Inflammatory macrophage treated with lipopolysaccharide for 4 hours (primary cell): ENCODE data around the gene DNAH12.
"Not testable (repeated sequence)": the region's sequence is repeated elsewhere in the genome, so short reads cannot be mapped to it uniquely, and the experiment has no call there.

ENCODE experiments used
- DNase-seq: peaks from one replicate; pipeline ENCODE4 v3.0.0-alpha.2; 2020

Gene DNAH12

GRCh38 chr3:57309769-57310360 lies 234.3 kb downstream of the DNAH12 start:
- no peak for DNase-seq

- not testable (repeated sequence) for DNase-seq
Observed at GRCh38 chr3:57303520-57303919, 240.6 kb downstream of the DNAH12 start.

- peak; percentile 6 for DNase-seq
Observed at GRCh38 chr3:57298041-57298440, 246.1 kb downstream of the DNAH12 start.

GRCh38 chr3:57292897-57293526 lies 251.1 kb downstream of the DNAH12 start:
- no peak for DNase-seq

GRCh38 chr3:57292159-57292896 lies 251.8 kb downstream of the DNAH12 start, which contains the start of gene ASB14:
Gene ASB14 (minus strand): TSS chr3:57292685. CDS start chr3:57292033, 652 bp downstream.
- DNase-seq = no peak

- DNase-seq = no peak
Observed at GRCh38 chr3:57288403-57288802, 255.7 kb downstream of the DNAH12 start.

- DNase-seq = no peak
Observed at GRCh38 chr3:57287205-57287604, 256.9 kb downstream of the DNAH12 start.

GRCh38 chr3:57283334-57283733 lies 260.8 kb downstream of the DNAH12 start:
- DNase-seq = peak; percentile 5

GRCh38 chr3:57281715-57282114 lies 262.4 kb downstream of the DNAH12 start:
- no peak for DNase-seq

- DNase-seq = no peak
Observed at GRCh38 chr3:57279685-57280084, 264.5 kb downstream of the DNAH12 start.

- no peak for DNase-seq
Observed at GRCh38 chr3:57278237-57278636, 265.9 kb downstream of the DNAH12 start.

- DNase-seq = no peak
Observed at GRCh38 chr3:57275393-57275792, 268.8 kb downstream of the DNAH12 start.

GRCh38 chr3:57274845-57275244 lies 269.3 kb downstream of the DNAH12 start:
- no peak for DNase-seq

GRCh38 chr3:57268416-57268815 lies 275.7 kb downstream of the DNAH12 start:
- DNase-seq = no peak

GRCh38 chr3:57261929-57262328 lies 282.2 kb downstream of the DNAH12 start:
- DNase-seq = no peak

- no peak for DNase-seq
Observed at GRCh38 chr3:57261119-57261518, 283.0 kb downstream of the DNAH12 start.

GRCh38 chr3:57257678-57258077 lies 286.5 kb downstream of the DNAH12 start:
- no peak for DNase-seq

GRCh38 chr3:57256844-57257243 lies 287.3 kb downstream of the DNAH12 start:
- no peak for DNase-seq

- DNase-seq = peak; percentile 43
Observed at GRCh38 chr3:57252404-57252803, 291.7 kb downstream of the DNAH12 start.

GRCh38 chr3:57244946-57245345 lies 299.2 kb downstream of the DNAH12 start:
- DNase-seq = no peak
